Vagina (tissue), 2 donors: Measurements from ENCODE around the gene UBE2U.

ENCODE experiments used
- POLR2A ChIP-seq, 2 donors: fragments of 450-650 bp; IDR thresholded peaks; one replicate each; pipeline ENCODE4 v1.6.1; 2017; ENCODE audit warnings: antibody characterized with exemption in 2 of 2, mild to moderate bottlenecking in 2 of 2, moderate library complexity in 2 of 2
- POLR2AphosphoS5 ChIP-seq, 2 donors: sonication (generic); formaldehyde crosslinking; IDR thresholded peaks; one replicate each; pipeline ENCODE4 v1.9.0; 2017; ENCODE audit warnings: antibody characterized with exemption in 2 of 2, mild to moderate bottlenecking in 2 of 2, low read depth in 1 of 2; ENCODE audit not compliant: insufficient read depth in 1 of 2
- TF ChIP-seq, protein P1 (sequence below), 3 experiments: fragments of 450-650 bp in 2 of 3; fragments of 200-600 bp in 1 of 3; sonication (generic) in 1 of 3; IDR thresholded peaks; one replicate each; pipeline ENCODE4 v1.5.1; 2017 to 2019; ENCODE audit warnings: antibody characterized with exemption in 3 of 3, mild to moderate bottlenecking in 2 of 3, moderate library complexity in 2 of 3

DNA sequence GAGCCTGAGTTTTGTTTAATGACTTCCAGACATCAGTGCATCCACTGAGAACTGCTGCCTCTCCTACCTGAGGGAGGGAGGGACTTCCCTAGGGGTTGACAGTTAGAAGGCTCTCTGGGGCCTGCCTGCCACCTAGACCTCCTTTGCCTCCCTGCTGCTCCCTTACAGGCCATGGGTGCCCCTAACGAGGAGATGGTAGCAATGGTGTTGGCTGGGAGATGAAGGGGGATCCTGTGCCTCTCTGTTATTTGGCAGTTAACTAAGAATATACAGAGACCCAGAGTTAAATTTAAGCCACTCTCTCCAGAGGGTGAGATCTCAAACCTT, 66.1 kb downstream of the UBE2U start:
- TF ChIP-seq, protein P1, sequence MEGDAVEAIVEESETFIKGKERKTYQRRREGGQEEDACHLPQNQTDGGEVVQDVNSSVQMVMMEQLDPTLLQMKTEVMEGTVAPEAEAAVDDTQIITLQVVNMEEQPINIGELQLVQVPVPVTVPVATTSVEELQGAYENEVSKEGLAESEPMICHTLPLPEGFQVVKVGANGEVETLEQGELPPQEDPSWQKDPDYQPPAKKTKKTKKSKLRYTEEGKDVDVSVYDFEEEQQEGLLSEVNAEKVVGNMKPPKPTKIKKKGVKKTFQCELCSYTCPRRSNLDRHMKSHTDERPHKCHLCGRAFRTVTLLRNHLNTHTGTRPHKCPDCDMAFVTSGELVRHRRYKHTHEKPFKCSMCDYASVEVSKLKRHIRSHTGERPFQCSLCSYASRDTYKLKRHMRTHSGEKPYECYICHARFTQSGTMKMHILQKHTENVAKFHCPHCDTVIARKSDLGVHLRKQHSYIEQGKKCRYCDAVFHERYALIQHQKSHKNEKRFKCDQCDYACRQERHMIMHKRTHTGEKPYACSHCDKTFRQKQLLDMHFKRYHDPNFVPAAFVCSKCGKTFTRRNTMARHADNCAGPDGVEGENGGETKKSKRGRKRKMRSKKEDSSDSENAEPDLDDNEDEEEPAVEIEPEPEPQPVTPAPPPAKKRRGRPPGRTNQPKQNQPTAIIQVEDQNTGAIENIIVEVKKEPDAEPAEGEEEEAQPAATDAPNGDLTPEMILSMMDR (IDR thresholded peaks at IDR 0.05), result no peak
- TF ChIP-seq POLR2A (IDR thresholded peaks at IDR 0.05), result no peak
- TF ChIP-seq POLR2AphosphoS5 (IDR thresholded peaks at IDR 0.05; ENCODE audit: insufficient read depth in 1 of 2, low read depth in 1 of 2), result no peak
